Measurements from ENCODE around the gene ADAMTSL1.

Gene ADAMTSL1

DNA sequence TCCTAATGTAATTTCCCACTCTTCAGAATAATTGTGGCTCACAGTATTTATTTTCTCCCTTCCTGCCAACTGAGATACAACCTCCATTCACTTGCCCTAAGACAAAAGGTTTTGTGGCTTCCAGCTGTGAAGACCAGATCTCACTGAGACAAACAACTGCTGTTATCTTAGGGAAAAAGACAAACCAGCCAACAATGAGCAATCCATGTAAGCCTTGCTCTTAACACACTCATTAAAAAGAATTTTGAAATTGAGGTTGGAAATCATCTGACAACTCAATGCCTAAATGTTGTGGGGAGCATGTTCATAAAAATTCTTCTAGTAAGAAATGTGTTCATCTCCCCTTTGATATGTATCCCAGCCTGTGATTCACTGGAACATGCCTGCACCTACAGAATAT is 132.9 kb downstream of the ADAMTSL1 start:
- no peak for DNase-seq (ENCODE audit: low read depth in 2 of 2)

DNA sequence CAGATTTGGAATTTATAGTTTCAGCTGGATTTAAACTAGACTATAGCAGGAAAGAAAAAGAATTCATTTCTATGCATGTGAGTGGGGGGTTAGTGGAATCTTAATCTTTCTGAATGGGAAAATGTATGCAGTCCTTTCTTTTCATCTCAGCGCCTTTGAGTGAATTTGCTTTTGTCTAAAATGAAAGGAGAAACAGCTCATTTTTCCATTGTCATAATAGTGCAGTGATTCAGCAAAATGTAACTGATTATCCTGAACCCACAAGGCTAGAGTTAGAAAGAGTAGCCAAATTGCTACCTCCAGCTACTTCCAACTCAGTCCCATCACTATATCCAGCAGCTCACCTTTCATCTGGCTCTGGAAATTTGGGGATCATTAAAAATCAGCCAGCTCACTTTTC is 134.4 kb downstream of the ADAMTSL1 start:
- no peak for DNase-seq (ENCODE audit: low read depth in 2 of 2)

DNA sequence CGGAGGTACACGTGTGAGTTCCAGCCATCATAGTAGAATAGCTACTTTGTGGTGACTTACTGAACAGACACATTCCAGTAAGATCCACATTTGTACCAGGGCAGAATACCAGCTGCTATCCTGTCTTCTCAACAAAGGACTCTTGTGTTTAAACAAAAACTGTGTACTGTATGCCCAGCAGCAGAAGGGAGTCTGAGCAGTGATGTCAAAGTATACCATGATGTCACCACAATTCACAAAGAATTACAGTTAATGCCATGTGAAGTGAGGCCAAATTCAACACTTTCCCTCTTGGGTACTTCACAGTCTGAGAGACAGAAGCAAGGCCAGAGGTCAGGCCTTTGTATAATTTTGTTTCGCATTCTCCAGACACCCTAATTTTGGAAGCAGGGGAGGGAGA is 137.0 kb downstream of the ADAMTSL1 start:
- DNase-seq (ENCODE audit: low read depth in 2 of 2): no peak

- no peak for DNase-seq (ENCODE audit: low read depth in 2 of 2)
Observed at GRCh38 chr9:18611971-18612370, 138.0 kb downstream of the ADAMTSL1 start.

- no peak for DNase-seq (ENCODE audit: low read depth in 2 of 2)
Observed at GRCh38 chr9:18614116-18614515, 140.2 kb downstream of the ADAMTSL1 start.

DNA sequence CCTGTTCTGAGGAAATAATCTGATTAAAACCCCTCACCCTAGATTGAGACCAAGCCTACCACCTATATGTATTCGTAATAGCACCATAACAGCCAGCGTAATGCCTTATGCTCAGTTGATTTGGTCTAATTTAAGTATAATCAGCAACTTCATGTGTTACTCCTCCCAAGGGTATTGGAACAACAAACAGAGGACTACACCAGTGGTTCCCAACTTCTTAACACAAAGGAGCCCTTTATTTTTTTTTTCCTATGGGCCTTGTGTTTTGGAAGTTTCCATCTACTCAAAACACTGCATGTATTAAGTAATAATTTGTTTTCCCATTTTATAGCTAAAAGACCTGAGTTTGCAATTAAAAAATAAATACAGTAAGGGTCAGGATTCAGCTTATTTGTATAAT is 140.7 kb downstream of the ADAMTSL1 start:
- DNase-seq (ENCODE audit: low read depth in 2 of 2): no peak

DNA sequence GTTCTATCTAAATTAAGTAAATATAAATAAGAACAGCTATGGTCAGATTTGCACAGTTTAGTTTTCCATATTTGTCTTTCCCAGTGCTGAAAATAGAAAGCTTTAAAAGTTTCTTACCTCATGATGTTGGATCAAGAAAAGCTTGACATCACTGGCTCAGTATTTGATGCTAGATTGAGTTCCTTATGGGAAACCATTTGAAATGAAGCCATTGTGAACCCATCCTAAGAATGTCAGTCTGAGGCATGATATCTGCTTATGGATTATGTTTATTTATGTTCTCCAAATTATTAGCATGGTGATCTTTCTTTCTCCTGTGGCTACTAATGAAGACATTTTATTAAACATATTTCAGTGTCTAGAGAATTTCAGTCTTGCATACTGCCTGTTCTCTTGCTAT is 143.0 kb downstream of the ADAMTSL1 start:
- DNase-seq (ENCODE audit: low read depth in 2 of 2): no peak

DNA sequence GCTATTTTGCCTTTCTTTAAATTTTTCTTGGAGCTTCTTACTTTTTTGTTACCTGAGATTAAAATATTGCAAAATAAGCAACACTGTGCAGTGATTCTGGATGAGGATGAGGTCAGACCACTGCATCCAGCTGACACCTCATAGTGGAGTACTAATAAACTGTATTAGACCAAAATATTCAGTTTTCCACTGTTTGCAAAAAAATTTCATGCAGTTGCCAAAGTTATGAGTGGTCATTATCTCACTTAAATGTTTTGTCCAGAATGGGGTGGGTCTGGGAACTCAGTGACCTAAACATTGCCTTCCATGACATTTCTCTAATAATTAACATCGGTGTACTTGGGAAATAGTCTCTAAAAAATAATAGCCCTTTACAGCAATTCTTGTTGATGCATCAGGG is 143.8 kb downstream of the ADAMTSL1 start:
- DNase-seq (ENCODE audit: low read depth in 2 of 2): no peak

DNA sequence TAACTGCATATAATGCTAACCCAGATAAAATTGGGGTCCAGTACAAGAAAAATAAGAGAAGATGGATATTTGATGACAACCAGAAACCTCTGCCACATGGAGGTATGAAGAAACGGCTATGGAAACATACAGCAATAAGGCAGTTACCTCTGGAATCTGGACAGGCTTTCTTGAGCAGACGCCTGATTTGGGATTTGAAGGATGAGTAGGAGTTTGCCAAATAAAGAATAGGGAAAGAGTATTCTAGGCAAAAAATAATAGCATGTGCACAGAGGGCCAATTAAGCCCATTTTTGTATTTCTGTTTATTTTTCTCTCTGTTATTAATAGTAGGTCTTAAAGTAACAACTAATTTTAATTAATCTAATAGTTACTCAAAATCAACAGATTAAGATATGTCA is 144.9 kb downstream of the ADAMTSL1 start:
- no peak for DNase-seq (ENCODE audit: low read depth in 2 of 2)

DNA sequence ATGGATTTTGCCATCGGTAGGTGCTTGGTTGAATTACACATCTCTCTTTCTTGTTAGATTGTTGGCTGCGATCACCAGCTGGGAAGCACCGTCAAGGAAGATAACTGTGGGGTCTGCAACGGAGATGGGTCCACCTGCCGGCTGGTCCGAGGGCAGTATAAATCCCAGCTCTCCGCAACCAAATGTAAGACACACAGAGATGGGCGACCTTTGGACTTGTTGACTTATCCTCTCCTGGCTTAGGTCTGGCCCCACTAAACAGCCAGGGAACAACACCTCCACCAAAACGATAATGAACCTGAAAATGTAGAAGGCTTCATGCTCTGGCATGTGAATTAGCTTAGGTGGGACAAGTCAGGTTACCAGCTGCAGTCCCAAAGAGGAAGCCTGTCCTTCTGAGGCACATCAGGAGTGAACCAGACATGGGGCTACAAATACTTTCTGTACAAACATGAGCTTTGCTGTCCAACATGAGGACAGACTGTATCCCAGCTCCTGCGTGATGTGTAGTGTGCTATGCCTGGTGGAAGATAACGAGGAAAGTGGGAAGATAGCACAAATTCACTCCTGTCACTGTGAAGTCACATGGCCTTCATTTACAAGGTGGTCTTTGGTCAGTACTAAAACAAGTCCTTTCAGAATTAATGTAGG is 148.4 kb downstream of the ADAMTSL1 start:
- DNase-seq (ENCODE audit: low read depth in 2 of 2): no peak

- no peak for DNase-seq (ENCODE audit: low read depth in 2 of 2)
Observed at GRCh38 chr9:18623221-18624079, 149.5 kb downstream of the ADAMTSL1 start.

GRCh38 chr9:18626046-18626698 is 152.2 kb downstream of the ADAMTSL1 start:
- DNase-seq (ENCODE audit: low read depth in 2 of 2): no peak

GRCh38 chr9:18629136-18629535 is 155.2 kb downstream of the ADAMTSL1 start:
- no peak for DNase-seq (ENCODE audit: low read depth in 2 of 2)

DNA sequence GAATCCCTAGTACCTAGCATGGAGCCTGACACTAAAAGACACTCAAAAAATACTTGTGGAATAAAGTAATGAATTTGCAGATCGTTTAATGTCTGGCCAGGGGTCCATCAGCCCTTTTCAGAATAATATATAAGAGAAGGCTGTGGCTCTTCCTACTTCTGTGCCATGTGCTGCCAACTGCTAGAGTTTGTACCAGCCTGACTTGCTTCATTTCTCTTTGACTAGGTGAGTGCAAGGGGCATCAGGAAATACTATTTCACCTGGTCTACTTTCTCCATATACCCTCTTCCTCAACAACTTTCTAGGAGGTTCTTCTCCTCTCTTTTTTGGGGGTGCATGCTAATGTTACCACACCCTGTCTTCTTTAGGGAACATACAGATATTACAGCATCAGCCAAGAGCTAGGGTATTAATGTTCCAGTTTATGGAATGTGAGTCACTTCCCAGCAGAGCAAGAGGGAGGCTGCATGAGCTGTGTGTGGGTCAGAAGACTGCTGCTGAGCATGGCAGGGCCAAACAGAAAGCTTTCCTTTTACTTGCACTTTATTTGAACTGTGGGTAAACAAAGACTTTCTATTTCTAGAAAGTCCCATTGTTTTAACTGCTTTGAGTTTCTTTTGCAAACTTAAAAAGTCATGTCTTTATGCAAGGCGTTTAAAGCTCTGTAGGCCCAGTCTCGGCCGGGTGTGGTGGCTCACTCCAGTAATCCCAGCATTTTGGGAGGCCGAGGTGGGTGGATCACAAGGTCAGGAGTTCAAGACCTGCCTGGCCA is 158.9 kb downstream of the ADAMTSL1 start:
- DNase-seq (ENCODE audit: low read depth in 2 of 2): no peak

DNA sequence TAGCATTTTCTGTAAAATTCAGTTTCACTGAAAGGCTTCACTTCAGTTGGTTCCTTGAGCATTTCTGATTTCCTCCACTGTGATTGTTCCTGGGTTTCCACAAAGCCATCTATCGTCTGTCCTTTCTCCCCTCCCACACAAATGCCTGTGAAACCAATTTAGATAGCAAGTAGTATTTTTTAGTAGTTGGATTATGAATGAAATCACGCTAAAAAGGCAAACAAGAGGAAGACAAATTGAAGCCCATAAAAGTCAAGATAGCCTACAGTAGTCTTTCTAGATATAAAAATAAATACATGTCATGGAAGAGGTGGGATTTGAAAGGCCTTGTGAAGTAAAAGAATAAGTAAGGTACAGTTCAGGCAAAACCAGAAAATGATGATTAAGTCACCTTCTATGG is 162.8 kb downstream of the ADAMTSL1 start:
- no peak for DNase-seq (ENCODE audit: low read depth in 2 of 2)

GRCh38 chr9:18638371-18639249 is 164.7 kb downstream of the ADAMTSL1 start:
- DNase-seq (ENCODE audit: low read depth in 2 of 2): no peak

DNA sequence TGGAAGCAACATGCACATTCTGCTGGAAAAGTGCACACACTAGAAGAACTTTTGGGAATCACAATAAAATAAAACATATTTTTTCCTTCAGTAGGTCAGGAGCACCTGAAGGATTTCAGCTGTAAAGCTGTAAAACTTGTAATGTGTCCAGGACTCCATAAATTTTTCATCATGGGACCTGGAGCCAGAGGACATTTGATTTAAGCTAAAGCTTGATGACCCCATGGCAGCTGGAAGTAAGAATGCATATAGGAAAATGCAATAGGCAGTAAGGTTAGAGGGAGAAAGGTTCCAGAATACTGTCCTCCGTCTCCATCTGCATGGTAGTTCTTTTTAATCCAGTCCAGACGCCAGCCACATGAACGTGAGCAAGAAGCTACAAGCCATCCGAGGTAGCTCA is 166.0 kb downstream of the ADAMTSL1 start:
- DNase-seq (ENCODE audit: low read depth in 2 of 2): no peak

DNA sequence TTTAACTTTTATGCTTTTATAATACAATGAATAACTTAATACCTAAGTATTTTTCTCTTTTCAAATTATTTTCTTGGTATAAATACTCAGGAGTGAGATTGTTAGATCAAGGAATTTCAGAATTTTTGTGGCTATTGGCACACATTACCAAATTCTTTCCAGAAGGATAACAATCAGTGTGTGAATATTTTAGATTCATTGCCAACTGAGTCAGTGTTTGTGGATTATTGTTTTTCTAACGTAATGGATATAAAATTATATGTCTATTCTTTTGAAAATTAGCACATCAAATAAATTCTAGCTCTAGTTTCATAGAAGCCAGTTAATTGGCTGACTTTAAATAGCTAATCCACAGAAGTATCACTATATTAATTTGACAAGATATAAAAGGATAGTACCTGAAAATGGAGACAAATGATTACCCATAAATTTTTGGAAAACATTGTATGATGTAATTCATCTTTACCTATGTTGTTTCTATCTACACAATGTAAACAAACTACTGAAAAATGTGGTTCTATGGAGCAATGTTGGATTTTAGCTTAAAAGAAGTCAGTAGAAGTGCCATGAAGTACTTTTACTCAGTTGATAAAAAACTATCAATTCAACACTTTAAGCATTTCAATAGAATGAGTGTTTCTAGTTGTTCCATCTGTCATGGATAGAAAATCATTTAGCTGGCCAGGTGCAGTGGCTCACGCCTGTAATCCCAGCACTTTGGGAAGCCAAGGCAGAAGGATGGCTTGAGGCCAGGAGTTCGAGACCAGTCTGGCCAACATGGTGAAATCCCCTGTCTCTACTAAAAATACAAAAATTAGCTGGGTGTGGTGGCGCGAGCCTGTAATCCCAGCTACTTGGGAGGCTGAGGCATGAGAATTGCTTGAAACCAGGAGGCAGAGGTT is 185.1 kb downstream of the ADAMTSL1 start:
- DNase-seq (ENCODE audit: low read depth in 2 of 2): no peak

DNA sequence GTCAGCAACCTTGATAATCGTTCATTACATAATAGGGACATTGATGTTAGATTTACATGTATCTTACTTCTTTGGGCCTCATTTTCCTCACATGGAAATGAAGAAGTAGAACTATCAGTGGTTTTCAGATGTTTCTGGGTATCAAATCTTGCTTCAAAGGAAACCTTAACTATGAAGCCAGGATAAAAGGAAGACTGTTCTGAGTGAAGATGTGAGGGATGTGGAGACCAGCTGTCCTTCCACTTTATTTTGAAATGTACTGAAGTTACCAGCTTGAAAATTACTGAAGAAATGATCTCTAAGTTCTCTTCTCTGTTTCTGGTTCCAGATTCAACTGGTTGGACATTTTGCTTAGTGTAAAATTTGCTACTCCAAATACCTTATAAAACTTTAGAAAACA is 186.0 kb downstream of the ADAMTSL1 start:
- no peak for DNase-seq (ENCODE audit: low read depth in 2 of 2)

DNA sequence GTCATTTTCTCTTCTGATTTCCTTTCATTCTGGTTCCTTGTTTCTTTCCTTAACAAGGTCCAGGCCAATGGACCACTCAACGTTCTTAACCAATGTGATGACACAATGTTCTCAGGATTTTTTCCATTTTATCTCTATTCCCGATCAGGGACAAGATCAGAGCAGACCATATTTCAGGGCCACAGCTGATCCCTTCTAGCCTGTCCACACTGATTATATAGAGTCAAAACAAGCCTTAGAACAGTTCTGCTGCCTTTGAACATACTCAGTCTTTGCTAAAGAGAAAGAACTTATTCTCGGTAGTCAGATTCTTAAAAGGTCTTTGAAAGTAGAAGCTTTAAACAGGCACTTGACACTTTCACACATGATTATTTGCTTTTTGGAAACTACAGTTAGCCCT is 188.4 kb downstream of the ADAMTSL1 start:
- DNase-seq (ENCODE audit: low read depth in 2 of 2): no peak
